HG03460 (cell line): Measurements from ENCODE around the gene DAZAP1.
"Not testable (repeated sequence)": the region's sequence is repeated elsewhere in the genome, so short reads cannot be mapped to it uniquely, and the experiment has no call there.

ENCODE experiments used
- ATAC-seq: cut with Tn5 transposase; IDR thresholded peaks from one replicate; pipeline ENCODE4 v1.9.1; 2021; ENCODE audit not compliant: unreplicated experiment

The DAZAP1 gene

GRCh38 chr19:1471010-1471514, 63.7 kb downstream of the DAZAP1 start:
- no peak for ATAC-seq

DNA sequence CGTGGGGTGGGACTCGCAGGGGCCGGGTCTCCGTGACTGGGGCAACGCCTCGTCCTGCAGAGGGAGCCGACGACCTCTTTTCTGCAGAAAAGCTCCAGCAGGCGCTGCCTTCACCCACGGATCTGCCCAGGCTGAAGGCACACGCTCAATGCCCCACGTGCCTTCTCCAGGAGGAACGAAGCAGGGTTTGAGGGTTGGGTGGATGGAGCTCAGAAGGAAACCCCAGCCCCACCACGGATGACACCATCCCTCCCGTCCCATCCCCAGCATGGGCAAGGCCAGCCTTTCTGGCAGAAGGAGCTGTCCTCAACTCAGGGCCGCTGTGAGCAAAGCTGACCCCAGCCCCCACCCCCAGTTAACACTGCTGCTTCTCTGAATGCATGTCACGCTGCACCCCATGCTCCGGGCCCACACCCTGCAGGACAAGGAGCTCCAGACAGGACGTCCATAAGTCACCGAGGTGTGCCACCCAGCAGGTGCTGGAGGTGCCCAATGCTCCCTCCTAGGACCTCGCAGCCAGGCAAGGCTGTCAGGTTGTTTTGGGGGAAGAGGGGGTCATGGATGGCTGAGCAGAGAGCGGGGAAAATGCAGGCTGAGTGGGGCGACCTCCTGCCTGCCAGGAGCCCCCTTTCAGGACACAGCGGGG, 64.3 kb downstream of the DAZAP1 start:
- ATAC-seq: no peak

- ATAC-seq: no peak
Measured at GRCh38 chr19:1472231-1473084, 65.1 kb downstream of the DAZAP1 start.

- ATAC-seq: no peak
Measured at GRCh38 chr19:1473085-1473851, 65.9 kb downstream of the DAZAP1 start.

- no peak for ATAC-seq
Measured at GRCh38 chr19:1474011-1474764, 66.8 kb downstream of the DAZAP1 start.

DNA sequence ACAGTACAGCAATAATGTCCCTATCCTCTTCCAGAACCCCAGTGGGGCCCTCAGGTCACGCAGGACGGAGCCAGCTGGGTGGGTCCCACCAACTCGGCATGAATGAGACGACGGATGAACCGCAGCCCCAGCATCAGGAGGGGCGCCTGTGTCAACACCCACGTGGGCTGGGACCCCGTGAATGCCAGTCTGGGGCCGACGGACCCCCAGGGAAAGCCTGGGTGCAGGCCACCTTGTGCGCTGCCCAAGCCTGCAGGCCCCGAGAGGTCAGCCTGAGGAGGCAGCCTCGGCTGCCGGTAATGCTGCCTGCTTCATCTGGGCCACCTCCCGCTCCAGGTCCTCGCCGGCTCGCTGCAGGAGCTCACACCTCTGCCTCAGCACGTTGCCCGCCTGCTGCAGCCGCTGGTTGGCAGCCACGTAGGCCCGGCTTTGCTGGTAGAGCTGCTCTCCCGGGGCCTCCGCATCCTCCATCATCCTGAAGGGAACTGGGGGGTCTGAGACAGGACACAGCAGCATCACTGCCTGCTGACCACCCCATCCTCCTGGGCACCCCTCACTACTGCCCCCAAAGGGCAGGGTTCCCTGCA, 67.5 kb downstream of the DAZAP1 start:
- no peak for ATAC-seq

GRCh38 chr19:1475751-1476437, 68.5 kb downstream of the DAZAP1 start:
- ATAC-seq: no peak

- ATAC-seq: not testable (repeated sequence)
Measured at GRCh38 chr19:1477056-1477455, 69.7 kb downstream of the DAZAP1 start.

- peak; percentile 83 for ATAC-seq
Measured at GRCh38 chr19:1478934-1479707, 71.7 kb downstream of the DAZAP1 start, which contains the start of gene C19orf25. Gene C19orf25 (minus strand): TSS chr19:1479215. CDS start chr19:1478903, 312 bp downstream.

DNA sequence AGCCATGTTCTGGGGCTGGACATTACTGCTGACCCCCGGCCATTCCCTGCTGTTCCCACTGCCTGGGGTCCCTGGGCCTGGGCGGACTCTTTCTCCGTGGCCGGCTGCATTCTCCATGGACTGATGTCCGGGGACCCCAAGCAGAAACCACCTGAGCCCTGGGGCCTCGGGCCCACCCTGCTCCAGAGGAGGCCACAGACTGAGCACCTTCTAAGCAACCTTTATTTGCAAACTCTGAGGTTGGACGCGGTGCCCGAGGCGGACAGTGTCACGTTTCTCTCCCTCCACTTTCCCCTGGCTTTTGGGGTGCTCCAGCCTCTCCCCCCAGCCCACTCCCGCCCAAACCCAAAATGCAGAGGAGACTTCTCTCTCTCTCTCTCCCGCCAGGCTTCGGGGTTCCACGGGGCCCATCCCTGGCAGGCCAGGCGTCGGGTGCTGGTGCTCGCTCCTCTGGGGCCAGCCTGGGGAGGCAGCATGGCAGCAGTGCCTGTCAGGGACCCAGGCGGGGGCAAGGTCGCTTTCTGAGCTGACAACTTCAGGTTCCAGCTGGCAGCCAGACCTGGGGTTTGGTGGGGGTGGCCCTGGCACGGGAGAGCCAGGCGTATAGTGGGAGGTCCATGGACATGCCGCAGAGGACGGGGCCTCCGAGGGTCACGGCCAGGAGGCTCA, 74.0 kb downstream of the DAZAP1 start:
- no peak for ATAC-seq

- no peak for ATAC-seq
Measured at GRCh38 chr19:1481893-1482360, 74.5 kb downstream of the DAZAP1 start.

DNA sequence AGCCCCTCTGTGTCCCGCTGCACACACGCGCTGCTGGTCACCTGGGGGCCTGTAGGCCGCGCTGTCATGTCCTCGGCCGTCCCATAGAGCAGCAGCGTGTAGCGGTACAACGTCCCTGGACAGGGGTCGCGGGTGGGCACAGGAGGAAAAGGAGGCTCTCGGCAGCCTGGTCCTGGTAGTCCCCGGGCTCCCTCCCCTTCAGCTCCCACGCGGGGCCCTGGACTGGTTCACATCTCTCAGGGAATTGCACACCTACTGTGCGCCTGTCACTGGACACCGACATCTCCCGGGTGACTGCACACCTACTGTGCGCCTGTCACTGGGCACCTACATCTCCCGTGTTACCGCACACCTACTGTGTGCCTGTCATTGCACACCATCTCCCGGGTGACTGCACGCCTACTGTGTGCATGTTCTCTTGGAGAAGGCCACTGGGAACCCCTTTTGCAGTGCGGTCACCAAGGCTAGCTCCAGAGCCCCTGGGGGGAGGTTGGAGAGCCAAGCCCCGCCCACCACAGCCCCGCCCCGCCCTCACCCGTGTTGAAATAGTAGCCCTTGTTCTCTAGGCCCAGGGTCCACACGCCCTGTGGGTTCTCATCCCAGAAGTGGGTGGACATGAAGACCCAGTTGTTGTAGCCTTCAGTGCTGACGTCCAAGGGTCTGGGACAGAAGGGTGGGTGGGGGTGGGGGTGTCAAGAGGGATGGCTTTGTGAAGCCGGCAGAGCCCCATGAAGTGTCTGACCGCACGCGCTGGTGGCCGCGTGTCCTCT, 75.2 kb downstream of the DAZAP1 start:
- no peak for ATAC-seq

DNA sequence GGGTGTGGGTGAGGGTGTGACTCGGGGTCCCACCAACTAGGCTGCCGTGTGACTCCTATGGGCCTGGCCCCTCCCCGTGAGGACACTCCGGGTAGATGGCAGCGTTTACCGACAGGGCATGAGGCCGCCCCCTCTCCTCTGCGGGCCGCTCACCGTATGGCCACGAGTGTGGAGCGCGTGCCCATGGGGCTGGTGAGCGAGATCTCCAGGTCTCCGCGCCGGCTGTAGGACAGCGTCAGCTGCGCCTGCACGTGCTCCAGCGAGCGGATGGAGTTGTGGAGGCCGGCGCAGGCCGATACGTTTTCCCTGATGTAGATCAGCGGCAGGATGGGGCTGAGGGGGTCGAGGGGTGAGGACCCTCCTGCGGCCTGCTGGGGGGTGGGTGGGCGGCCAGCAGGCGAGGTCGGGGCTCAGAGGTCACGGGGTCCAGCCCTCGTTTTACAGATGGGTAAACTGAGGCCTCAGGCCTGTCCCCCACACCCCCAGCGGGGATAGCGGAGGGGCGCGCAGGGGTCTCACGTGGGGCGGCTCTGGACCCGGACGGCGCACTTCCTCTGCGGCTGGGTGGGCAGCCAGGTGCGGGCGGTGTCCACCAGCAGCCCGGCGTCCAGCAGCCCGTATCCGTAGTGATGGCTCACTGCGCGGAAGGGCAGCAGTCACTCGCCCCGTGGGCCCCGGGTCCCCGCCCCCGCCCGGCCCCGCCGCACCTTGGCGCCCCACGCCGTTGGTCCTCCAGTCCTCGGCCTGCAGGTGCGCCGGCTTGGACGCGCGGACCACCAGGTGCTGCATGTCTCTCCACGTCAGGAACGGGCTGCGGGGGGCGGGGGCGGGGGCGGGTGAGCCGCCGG, 76.0 kb downstream of the DAZAP1 start:
- no peak for ATAC-seq

GRCh38 chr19:1483979-1484428, 76.6 kb downstream of the DAZAP1 start:
- no peak for ATAC-seq
